SK-MEL-5 (cell line): ENCODE results near the gene RUSF1. TPM values are rescaled to one million over a fixed set of nuclear protein-coding genes. Genes with fewer than 3 reads are reported as not detected.
"Not testable (repeated sequence)": the region's sequence is repeated elsewhere in the genome, so short reads cannot be mapped to it uniquely, and the experiment has no call there.

Experiments
- DNase-seq: peaks from one replicate; pipeline ENCODE4 v3.0.0-alpha.2; 2016; ENCODE audit warnings: low read depth, low spot score
- in situ Hi-C: cut with HindIII; loops from 2 replicates; pipeline ENCODE4 v1.10.0; 2016; ENCODE audit warnings: low sequenced_read_pairs, high pct_unique_total_duplicates, low pct_unique_long_range_greater_than_20kb
- total RNA-seq: library from RNA; depleted of rRNA; stranded (reverse); fragments of >200 nt; shearing (Covaris generic); gene quantifications from 2 replicates; pipeline ENCODE4 v1.2.3, GENCODE V29; 2014

Gene RUSF1
- total RNA-seq, 1 experiment from 2014 or later, result 83.6 TPM

DNA sequence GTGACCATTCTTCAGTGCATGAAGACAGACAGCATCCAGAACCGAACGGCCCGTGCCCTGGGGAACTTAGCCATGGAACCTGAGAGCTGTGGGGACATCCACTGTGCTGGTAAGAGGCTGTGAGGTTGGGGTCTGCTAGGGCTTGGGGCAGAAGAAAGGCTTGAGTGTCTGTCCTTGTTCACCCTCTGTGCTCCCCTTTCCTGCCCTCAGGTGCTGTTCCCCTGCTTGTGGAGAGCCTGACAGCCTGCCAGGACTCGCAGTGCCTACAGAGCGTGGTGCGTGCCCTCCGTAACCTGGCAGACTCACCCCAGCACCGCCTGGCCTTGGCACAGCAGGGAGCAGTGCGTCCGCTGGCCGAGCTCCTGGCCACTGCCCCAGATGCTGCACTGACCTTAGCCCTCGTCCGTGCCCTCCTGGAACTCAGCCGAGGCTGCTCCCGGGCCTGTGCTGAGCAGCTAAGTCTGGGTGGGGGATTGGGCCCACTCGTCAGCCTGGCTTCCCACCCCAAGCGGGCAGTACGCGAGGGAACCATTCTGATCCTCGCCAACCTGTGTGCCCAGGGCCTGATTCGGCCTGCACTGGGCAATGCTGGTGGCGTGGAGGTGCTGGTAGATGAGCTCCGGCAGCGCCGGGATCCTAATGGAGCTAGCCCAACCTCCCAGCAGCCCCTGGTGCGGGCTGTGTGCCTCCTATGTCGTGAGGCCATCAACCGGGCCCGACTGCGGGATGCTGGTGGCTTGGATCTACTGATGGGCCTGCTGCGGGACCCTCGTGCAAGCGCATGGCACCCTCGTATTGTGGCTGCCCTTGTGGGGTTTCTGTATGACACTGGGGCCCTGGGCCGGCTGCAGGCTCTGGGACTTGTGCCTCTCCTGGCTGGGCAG is 46.0 kb downstream of the RUSF1 start:
- no peak for DNase-seq
- in situ Hi-C loops, result no loop called here

DNA sequence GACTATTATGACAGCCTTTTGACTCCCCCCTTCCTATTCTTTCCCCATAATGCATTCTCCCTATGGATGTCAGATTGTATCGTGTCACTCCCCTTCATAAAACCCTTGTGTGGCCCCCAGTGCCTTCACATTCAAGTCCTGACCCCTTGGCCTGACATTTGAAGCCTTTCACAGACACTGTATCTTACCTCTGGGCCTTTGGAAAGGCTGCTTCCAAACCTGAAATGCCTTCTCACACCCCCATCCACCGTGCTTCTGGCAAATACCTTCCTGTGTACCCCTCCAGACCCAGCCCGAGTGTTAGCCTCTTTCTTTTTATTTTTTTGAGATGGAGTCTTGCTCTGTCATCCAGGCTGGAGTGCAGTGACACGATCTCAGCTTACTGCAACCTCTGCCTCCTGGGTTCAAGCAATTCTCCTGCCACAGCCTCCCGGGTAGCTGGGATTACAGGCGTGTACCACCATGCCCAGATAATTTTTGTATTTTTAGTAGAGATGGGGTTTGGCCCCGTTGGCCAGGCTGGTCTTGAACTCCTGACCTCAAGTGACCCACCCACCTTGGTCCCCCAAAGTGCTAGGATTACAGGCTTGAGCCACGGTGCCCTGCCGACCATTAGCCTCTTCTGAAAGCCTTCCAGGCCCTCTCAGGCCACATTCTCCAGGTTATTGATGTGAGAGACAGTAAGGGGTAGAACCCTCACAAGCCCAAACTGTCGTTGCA is 46.8 kb downstream of the RUSF1 start:
- no peak for DNase-seq
- in situ Hi-C loops, result no loop called here

DNA sequence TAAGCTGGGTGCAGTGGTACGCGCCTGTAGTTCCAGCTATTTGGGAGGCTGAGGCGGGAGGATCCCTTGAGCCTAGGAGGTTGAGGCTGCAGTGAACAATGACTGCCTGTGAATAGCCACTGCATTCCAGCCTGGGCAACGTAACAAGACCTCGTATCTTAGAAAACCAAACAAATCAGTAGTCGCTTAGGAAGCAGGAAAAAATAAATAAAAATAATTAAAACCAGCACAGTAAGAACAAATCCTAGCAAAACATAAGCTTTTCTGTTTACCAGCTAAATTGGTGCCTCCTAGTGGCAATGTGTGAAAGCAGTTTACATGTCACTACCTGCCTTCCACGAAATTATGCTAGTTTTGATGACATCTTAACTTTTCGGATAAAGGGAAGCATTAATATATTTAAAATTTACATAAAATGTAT is 47.6 kb downstream of the RUSF1 start:
- in situ Hi-C loops, result no loop called here
- peak; percentile 56 for DNase-seq

- DNase-seq, result peak; percentile 99
- in situ Hi-C loops, result no loop called here
These were observed 48.3 kb downstream of the RUSF1 start for GRCh38 chr16:31459687-31460581.

GRCh38 chr16:31458844-31459686 is 49.1 kb downstream of the RUSF1 start, which contains the start of gene ARMC5:
TSS of gene ARMC5 (plus strand) at chr16:31459501. CDS start at chr16:31459525, 24 bp downstream.
- peak; percentile 97 for DNase-seq
- in situ Hi-C loops, result no loop called here

DNA sequence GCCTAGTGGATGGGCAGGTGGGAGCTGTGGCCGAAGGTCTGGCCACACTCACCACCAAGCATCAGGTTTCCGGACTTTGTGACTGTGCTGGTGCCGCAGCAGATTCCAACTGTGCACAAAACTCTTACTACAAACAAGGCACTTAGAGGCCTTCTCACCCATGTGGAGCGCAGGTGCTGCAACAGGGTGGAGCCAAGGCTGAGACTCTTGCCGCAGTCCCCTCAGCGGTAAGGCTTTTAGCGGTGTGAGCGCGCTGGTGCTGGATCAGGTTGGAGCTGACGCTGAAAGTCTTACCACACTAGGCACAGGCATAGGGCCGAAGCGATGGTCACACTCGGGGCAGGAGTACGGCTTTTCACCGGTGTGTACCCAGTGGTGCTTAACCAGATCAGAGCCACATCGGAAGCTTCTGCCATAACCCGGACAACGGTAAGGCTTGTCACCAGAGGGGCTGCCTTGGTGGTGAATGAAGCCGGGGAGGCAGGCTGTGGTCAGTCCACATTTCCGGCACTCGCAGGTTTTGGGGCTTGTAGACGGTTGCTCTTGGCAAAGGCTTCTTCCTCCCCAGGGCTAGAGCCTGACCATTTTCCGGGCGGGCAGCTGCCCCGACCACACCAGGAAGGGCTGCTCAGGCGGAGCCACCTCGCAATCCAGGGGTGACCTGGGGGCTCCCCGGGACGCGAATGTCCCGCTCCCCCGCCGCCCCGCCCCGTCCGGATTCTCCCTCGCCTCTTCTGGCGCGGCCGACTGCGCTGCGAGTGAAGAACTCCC is 49.9 kb downstream of the RUSF1 start:
- DNase-seq, result peak; percentile 24
- in situ Hi-C loops, result no loop called here

- DNase-seq, result no peak
- in situ Hi-C loops, result no loop called here
These were observed 51.2 kb downstream of the RUSF1 start for GRCh38 chr16:31456988-31457360.

- peak; percentile 44 for DNase-seq
- in situ Hi-C loops, result no loop called here
These were observed 52.4 kb downstream of the RUSF1 start for GRCh38 chr16:31455601-31456314.

DNA sequence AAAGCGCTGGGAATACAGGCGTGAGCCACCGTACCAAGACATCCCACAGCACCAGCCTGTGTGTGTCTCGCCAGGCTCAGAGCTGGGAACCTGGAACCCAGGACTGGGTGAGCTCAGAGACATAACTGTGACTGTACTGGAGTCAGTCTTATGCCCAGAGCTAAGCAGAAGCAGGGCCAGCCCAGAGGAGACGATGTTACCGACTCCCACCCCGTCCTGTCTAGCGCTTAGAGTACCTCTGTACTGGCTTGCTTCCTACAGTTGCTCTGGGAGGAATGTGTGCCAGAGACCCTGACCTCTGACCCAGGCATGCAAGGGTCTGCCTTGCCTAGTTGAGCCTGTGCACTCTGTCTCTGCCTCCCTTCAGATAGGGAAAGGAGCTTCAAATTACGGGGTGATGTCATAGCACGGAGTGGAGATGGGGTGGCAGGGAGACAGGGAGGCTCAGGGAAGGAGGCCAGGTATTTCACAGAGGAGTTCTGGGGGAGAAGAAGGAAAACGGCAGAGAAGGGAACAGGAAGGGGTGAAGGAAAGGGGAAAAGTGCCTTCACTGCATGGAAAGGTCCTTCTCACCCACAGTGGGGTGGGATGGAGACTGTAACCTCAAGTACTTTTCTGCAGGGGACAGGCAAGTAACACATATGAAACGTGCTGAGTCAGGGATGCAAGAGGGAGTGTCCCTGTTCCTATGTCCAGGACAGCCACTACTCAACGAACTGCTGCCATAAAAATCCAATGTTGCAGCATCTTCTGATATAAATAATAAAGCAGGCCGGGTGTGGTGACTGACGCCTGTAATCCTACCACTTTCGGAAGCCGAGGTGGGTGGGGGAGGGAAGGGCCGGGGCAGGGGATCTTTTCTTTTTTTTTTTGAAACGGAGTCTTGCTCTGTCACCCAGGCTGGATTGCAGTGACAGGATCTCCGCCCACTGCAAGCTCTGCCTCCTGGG is 54.7 kb downstream of the RUSF1 start:
- no peak for DNase-seq
- in situ Hi-C loops, result no loop called here

DNA sequence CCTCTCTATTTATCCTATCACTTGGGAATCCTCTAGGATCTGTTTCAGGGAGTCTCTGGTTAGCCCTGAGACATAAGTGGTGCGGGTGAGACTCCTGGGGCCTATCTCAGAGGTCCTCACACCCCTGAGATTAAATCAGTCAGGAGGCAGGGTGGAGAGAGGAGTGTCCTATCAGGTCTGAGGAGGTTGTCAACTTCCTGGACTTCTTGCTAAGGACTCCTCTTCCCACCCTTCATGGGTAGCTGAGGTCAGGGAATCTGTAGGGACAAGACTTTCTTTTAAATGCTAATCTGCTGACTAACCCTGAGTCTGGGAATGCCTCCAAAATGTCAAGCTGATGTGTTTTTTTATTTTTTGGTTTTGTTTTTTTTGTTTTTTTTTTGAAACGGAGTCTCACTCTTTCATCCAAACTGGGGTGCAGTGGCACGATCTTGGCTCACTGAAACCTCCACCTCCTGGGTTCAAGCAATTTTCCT is 55.5 kb downstream of the RUSF1 start:
- in situ Hi-C loops, result no loop called here
- peak; percentile 65 for DNase-seq

GRCh38 chr16:31451681-31452351 is 56.4 kb downstream of the RUSF1 start:
- in situ Hi-C loops, result no loop called here
- peak; percentile 85 for DNase-seq

GRCh38 chr16:31451201-31451600 is 57.0 kb downstream of the RUSF1 start:
- DNase-seq, result no peak
- in situ Hi-C loops, result no loop called here

DNA sequence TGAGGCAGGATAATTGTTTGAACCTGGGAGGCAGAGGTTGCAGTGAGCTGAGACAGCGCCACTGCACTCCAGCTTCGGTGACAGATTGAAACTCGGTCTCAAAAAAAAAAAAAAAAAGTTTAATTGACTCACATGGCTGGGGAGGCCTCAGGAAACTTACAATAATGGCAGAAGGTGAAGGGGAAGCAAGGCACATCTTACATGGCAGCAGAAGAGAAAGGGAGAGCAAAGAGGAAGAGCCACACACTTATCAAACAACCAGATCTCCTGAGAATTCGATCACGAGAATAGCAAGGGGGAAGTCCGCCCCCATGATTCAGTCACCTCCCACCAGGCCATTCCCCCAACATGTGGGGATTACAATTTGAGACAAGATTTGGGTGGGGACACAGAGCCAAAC is 62.3 kb downstream of the RUSF1 start:
- in situ Hi-C loops, DNase-seq: not testable (repeated sequence)

DNA sequence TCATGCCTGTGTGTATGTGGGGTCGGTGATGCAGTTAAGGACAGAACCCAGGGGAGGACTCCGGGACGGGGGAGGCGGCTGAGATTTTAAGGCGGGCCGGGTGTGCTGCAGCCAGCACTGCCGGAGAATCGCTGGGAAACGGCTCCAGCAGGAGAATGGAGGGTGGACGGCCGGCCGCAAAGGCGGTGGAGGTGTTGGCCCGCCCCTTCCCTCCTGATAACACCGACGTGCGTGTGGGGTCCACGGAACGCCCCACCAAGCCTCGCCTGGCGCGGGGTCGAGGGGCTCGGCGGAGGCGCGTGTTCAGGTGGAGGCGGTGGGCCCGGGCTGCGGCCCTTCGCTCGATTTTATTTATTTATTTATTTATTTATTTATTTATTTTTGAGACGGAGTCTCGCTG is 66.2 kb downstream of the RUSF1 start:
- no peak for DNase-seq
- in situ Hi-C loops, result no loop called here
